Astrocyte of the cerebellum (primary cell): Measurements from ENCODE around the gene ATL1.

Experiments
- DNase-seq: peaks from one replicate; pipeline ENCODE4 v3.0.0-alpha.2; 2011; ENCODE audit warnings: low read depth
- H3K4me3 ChIP-seq: 2 replicates; pipeline ENCODE4 v1.5.1; 2011; ENCODE audit warnings: mild to moderate bottlenecking, low read depth, low read length, moderate library complexity
- in situ Hi-C: cut with HindIII; loops from 2 replicates; pipeline ENCODE4 v1.10.0; 2017; ENCODE audit warnings: low sequenced_read_pairs
- TF ChIP-seq, protein P1 (sequence below): IDR thresholded peaks from 2 replicates; pipeline ENCODE4 v1.5.1; 2012; ENCODE audit warnings: low read length, low read depth, moderate library complexity, mild to moderate bottlenecking; ENCODE audit errors: missing control alignments

ATL1 gene

DNA sequence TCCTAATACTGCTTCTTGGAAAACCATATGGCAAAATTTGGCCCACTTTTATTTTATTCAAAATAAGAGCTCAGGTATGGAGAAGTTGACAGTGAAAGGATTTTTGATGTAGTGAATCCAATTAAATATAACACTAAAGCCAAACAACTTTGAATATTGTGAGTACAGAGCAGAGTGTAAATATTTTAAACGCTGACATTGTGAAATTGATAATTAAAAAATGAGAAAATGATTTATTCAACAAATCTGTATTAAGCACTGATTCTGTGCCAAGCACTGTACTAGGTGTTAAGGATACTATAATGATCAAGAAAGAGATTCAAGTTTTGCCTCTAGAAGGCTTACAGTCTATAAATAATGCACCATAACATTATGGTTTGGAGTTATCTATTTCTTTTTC lies 50.5 kb downstream of the ATL1 start:
- no peak for DNase-seq
- in situ Hi-C loops: loop anchor here (25.0 kb wide), 1 partner anchor 177 kb away; no protein-coding TSS in a partner anchor
- TF ChIP-seq, protein P1, sequence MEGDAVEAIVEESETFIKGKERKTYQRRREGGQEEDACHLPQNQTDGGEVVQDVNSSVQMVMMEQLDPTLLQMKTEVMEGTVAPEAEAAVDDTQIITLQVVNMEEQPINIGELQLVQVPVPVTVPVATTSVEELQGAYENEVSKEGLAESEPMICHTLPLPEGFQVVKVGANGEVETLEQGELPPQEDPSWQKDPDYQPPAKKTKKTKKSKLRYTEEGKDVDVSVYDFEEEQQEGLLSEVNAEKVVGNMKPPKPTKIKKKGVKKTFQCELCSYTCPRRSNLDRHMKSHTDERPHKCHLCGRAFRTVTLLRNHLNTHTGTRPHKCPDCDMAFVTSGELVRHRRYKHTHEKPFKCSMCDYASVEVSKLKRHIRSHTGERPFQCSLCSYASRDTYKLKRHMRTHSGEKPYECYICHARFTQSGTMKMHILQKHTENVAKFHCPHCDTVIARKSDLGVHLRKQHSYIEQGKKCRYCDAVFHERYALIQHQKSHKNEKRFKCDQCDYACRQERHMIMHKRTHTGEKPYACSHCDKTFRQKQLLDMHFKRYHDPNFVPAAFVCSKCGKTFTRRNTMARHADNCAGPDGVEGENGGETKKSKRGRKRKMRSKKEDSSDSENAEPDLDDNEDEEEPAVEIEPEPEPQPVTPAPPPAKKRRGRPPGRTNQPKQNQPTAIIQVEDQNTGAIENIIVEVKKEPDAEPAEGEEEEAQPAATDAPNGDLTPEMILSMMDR: no peak

DNA sequence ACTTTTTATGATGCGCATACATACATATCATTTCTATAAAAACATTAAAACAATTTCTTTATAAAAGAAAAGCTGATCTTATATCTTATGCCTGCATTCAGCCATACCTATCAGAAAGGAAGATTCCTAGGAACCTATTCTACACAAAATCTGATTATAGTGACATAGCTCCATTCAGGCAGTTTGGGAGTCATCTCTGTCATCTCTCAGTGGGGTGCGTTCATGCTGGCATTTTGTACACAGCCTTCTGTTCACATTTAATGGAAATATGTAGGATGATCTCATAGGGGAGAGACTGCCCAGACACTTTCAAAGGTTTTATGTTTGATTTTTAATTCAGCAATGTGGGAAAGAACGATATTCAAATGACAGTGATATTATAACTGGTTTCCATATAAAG lies 52.9 kb downstream of the ATL1 start:
- no peak for DNase-seq
- H3K4me3 ChIP-seq: no peak overlapping the region
- TF ChIP-seq, protein P1: no peak
- in situ Hi-C loops: loop anchor here (25.0 kb wide), 1 partner anchor 174 kb away; no protein-coding TSS in a partner anchor

More for the DNA sequence above, 50.5 kb downstream of the ATL1 start:
- no peak overlapping the region for H3K4me3 ChIP-seq

DNA sequence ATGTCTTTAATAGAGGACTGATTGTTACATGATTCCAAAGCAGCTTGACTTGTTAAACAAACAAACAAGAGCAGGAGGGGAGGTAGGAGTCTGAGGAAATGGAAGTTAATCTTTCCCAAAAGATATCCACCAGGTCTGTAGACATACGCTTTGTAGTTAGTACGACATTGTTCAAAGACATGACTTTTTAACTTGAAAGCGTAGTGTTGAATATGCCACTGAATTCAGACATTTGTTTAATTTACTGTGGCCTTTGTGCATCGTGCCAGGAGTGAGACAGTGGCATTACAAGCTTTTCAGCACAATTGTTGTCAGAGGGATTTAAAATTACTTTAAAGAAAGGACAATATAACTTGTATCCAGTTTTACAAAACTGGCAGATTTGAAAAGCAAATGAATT lies 55.1 kb downstream of the ATL1 start:
- no peak for DNase-seq
- TF ChIP-seq, protein P1: no peak
- in situ Hi-C loops: loop anchor here (25.0 kb wide), 1 partner anchor 172 kb away; no protein-coding TSS in a partner anchor
- H3K4me3 ChIP-seq: no peak overlapping the region

DNA sequence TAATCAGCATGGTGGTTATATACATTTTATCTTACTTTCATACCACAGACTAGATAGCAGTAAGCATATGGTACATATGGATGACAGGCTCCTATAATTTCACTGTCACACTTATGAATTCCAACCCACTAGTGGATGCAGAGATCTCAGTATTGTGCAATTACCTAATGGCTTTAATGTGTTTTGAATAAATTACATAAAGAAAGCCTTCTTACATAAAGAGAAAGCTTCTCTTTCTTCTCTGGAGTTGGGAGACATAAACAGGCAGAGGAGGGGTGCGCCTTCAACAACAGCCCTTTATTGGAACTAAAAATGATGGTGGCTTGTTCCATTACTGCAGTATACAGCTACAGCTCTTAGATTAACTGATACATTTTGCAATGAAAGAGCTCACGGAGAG lies 55.6 kb downstream of the ATL1 start:
- TF ChIP-seq, protein P1: no peak
- H3K4me3 ChIP-seq: no peak overlapping the region
- in situ Hi-C loops: loop anchor here (25.0 kb wide), 1 partner anchor 172 kb away; no protein-coding TSS in a partner anchor
- DNase-seq: no peak

DNA sequence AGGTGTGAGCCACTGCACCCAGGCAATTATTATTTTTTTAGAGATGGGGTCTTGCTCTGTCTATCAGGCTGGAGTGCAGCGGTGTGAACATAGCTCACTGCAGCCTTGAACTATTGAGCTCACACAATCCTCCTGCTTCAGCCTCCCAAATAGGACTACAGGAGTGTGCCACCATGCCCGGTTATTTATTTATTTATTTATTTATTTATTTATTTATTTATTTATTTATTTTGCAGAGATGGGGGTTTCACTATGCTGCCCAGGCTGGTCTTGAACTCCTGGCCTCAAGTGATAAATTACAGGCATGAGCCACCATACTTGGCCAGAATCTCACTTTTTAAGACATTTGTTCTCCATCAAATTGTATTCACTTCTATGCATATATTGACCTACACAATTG lies 56.3 kb downstream of the ATL1 start:
- DNase-seq: no peak
- H3K4me3 ChIP-seq: no peak overlapping the region
- in situ Hi-C loops: loop anchor here (25.0 kb wide), 1 partner anchor 171 kb away; no protein-coding TSS in a partner anchor
- TF ChIP-seq, protein P1: no peak

DNA sequence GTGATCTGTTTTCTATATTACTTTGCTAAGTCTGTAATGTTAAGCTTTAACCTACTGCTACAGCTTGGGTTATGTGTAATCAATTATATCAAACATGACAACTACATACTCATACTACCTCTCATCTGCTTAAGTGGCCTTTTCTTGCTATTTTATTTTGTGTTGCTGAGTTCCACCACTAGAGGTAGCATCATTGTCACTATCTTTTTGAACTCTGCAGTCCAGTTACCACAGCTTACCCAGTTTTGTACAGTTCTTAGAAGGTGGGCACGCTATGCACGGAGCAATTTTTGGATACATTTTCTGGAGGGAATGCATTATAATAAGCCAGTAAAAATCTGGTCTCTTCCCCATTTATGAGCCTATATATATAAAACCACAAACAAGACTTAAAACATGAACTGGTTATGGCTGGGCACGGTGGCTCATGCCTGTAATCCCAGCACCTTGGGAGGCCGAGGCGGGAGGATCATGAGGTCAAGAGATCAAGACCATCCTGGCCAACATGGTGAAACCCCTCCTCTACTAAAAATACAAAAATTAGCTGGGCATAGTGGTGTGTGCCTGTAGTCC lies 59.7 kb downstream of the ATL1 start:
- no peak overlapping the region for H3K4me3 ChIP-seq
- DNase-seq: peak; percentile 47
- in situ Hi-C loops: loop anchor here (25.0 kb wide), 1 partner anchor 168 kb away; no protein-coding TSS in a partner anchor
- TF ChIP-seq, protein P1: peak; percentile 70
